ENCODE results near the gene RHOV. TPM values are rescaled to one million over a fixed set of nuclear protein-coding genes. Genes with fewer than 3 reads are reported as not detected.

The RHOV gene
- total RNA-seq, 1 experiment from 2014 or later: 6.0 TPM

DNA sequence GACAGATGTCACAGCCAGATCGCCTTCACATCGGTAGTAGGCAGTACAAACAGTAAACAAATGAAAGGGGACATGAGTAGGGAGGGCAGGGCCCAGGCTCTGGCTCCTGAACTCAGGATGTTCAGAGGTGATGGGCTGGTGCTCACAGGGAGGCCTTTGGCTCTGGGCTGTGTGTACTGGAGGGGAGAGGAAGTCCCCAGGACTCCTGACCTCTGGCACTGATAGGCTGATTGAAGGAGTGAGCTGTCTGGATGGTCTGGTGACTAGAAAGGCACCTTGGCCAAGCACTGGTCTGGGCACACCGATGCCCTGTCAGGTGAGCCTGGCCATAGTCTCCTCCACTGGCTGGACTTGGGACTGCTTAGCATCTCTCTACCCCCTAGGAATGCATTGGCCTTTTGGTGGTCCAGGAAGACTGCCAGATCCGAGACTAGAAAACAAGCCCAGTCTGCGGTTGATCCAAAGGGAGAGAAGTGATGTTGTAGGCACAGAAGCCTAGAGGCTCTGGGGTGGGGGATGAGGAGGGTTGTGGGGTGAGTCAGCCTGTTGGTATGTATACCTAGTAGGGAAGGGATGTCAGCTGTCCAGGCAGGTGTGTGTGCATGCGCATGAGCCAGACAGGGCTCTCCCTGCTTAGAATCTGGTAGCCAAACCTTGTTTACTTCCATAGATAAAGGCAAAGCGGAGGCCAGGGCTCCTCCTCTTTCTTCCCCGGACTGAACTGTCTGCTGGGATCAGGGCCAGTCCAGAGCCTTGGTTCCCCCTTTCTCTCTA is 28.3 kb downstream of the RHOV start:
- ATAC-seq: peak; percentile 74
- H3K9me3 ChIP-seq (ENCODE audit: control insufficient read depth in 1 of 2, insufficient read depth in 1 of 2, low read depth in 1 of 2, low read length in 2 of 2): no peaks in the 10 kb centered on the region
- peak overlapping the region; percentile 77 for H3K9ac ChIP-seq (ENCODE audit: low read length)
- peaks cover 66% of the 10 kb centered on the region for H3K79me2 ChIP-seq (ENCODE audit: insufficient read depth, low read length)
- no peak for DNase-seq (ENCODE audit: low read depth, low spot score)
- ChIA-PET CTCF (interaction anchor here (1.0 to 5.2 kb wide), 3 partner anchors 12 to 58 kb away, joined by 4 to 61 read pairs (median 7); partner anchors contain the start of gene VPS18), RAD21 (ENCODE audit: low non-redundant PET in 1 of 2, low total read pairs in 2 of 2, uncharacterized antibody in 2 of 2, unreplicated experiment in 2 of 2) (interaction anchor here in 1 of 2 experiments (0.7 kb wide), 1 partner anchor 58 kb away, joined by 3 read pairs; no protein-coding TSS in a partner anchor), POLR2A (interaction anchor here (2.4 kb wide), 1 partner anchor 12 kb away, joined by 13 read pairs; no protein-coding TSS in a partner anchor)
- no peaks in the 10 kb centered on the region for H3K27me3 ChIP-seq (ENCODE audit: insufficient read depth, low read length)
- no peak for TF ChIP-seq SP1 (IDR thresholded peaks at IDR 0.05; ENCODE audit: low read depth)
- TF ChIP-seq POLR2AphosphoS5 (IDR thresholded peaks at IDR 0.05; ENCODE audit: low read depth, low read length): 0 out of 2 replicates have a peak, but pooled peaks have one; percentile 23
- no peaks in the 10 kb centered on the region; the same call in 1 of the 2 replicates for H4K20me1 ChIP-seq (ENCODE audit: insufficient read depth)
- peaks cover 5 to 15% of the 10 kb centered on the region in 2 experiments; a peak in 3 of 4 replicates for H3K36me3 ChIP-seq (ENCODE audit: control insufficient read depth in 1 of 2, insufficient read depth in 2 of 2, low read length in 2 of 2)
- peaks cover 34 to 45% of the 10 kb centered on the region in 2 experiments for H3K4me1 ChIP-seq (ENCODE audit: control insufficient read depth in 1 of 2, insufficient read depth in 2 of 2, low read length in 2 of 2)
- peak overlapping the region; percentile 99 for H3K4me2 ChIP-seq (ENCODE audit: low read length)
- no TSS peak for BruUV-seq (replicated peaks)
- intact Hi-C loops (cut with micrococcal nuclease): loop anchor here (2.0 kb wide), 1 partner anchor 59 kb away; no protein-coding TSS in a partner anchor
- peak overlapping the region; percentile 79 to 95 for H3K4me3 ChIP-seq (replicated peaks in 1 of 2; ENCODE audit: low read depth in 1 of 2, low read length in 2 of 2)
- peak overlapping the region; percentile 93 for H3K27ac ChIP-seq (ENCODE audit: low read depth, low read length)
- H2AFZ ChIP-seq (ENCODE audit: low read depth, low read length, poor library complexity, severe bottlenecking): no peak overlapping the region
- H3K9me2 ChIP-seq (ENCODE audit: insufficient read depth): no peaks in the 10 kb centered on the region

GRCh38 chr15:40845036-40845435 is 29.0 kb downstream of the RHOV start:
- Histone ChIP-seq H3K4me3 (replicated peaks in 1 of 2; ENCODE audit: low read depth in 1 of 2, low read length in 2 of 2) (peak overlapping the region; percentile 79 to 95), H2AFZ (ENCODE audit: low read depth, low read length, poor library complexity, severe bottlenecking) (no peak overlapping the region), H3K27me3 (ENCODE audit: insufficient read depth, low read length) (no peaks in the 10 kb centered on the region), H3K36me3 (ENCODE audit: control insufficient read depth in 1 of 2, insufficient read depth in 2 of 2, low read length in 2 of 2) (peaks cover 5 to 10% of the 10 kb centered on the region in 2 experiments; a peak in 3 of 4 replicates), H3K9me3 (ENCODE audit: control insufficient read depth in 1 of 2, insufficient read depth in 1 of 2, low read depth in 1 of 2, low read length in 2 of 2) (no peaks in the 10 kb centered on the region), H3K4me2 (ENCODE audit: low read length) (peak overlapping the region; percentile 99), H4K20me1 (ENCODE audit: insufficient read depth) (no peaks in the 10 kb centered on the region; the same call in 1 of the 2 replicates), H3K9ac (ENCODE audit: low read length) (peak overlapping the region; percentile 77), H3K79me2 (ENCODE audit: insufficient read depth, low read length) (peaks cover 59% of the 10 kb centered on the region), H3K27ac (ENCODE audit: low read depth, low read length) (peak overlapping the region; percentile 93), H3K9me2 (ENCODE audit: insufficient read depth) (no peaks in the 10 kb centered on the region), H3K4me1 (ENCODE audit: control insufficient read depth in 1 of 2, insufficient read depth in 2 of 2, low read length in 2 of 2) (peaks cover 37 to 48% of the 10 kb centered on the region in 2 experiments)
- ChIA-PET CTCF (interaction anchor here (0.6 to 5.2 kb wide), 4 partner anchors 13 to 50 kb away, joined by 3 to 61 read pairs (median 5); partner anchors contain the start of gene VPS18), POLR2A (no interaction called here), RAD21 (ENCODE audit: low non-redundant PET in 1 of 2, low total read pairs in 2 of 2, uncharacterized antibody in 2 of 2, unreplicated experiment in 2 of 2) (no interaction called here)
- no TSS peak for BruUV-seq (replicated peaks)
- DNase-seq (ENCODE audit: low read depth, low spot score) (no peak), ATAC-seq (no peak)
- intact Hi-C loops (cut with micrococcal nuclease): loop anchor here (2.0 kb wide), 1 partner anchor 58 kb away; no protein-coding TSS in a partner anchor
- TF ChIP-seq, protein P1, sequence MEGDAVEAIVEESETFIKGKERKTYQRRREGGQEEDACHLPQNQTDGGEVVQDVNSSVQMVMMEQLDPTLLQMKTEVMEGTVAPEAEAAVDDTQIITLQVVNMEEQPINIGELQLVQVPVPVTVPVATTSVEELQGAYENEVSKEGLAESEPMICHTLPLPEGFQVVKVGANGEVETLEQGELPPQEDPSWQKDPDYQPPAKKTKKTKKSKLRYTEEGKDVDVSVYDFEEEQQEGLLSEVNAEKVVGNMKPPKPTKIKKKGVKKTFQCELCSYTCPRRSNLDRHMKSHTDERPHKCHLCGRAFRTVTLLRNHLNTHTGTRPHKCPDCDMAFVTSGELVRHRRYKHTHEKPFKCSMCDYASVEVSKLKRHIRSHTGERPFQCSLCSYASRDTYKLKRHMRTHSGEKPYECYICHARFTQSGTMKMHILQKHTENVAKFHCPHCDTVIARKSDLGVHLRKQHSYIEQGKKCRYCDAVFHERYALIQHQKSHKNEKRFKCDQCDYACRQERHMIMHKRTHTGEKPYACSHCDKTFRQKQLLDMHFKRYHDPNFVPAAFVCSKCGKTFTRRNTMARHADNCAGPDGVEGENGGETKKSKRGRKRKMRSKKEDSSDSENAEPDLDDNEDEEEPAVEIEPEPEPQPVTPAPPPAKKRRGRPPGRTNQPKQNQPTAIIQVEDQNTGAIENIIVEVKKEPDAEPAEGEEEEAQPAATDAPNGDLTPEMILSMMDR (IDR thresholded peaks at IDR 0.05 in 2 of 3, conservative IDR thresholded peaks at IDR 0.05 in 1 of 3; ENCODE audit: borderline replicate concordance in 1 of 3, insufficient read depth in 1 of 3, low read depth in 2 of 3, low read length in 2 of 3): no peak
- no peak for TF ChIP-seq CEBPB (IDR thresholded peaks at IDR 0.05; ENCODE audit: low read depth)
- TF ChIP-seq, protein P2, sequence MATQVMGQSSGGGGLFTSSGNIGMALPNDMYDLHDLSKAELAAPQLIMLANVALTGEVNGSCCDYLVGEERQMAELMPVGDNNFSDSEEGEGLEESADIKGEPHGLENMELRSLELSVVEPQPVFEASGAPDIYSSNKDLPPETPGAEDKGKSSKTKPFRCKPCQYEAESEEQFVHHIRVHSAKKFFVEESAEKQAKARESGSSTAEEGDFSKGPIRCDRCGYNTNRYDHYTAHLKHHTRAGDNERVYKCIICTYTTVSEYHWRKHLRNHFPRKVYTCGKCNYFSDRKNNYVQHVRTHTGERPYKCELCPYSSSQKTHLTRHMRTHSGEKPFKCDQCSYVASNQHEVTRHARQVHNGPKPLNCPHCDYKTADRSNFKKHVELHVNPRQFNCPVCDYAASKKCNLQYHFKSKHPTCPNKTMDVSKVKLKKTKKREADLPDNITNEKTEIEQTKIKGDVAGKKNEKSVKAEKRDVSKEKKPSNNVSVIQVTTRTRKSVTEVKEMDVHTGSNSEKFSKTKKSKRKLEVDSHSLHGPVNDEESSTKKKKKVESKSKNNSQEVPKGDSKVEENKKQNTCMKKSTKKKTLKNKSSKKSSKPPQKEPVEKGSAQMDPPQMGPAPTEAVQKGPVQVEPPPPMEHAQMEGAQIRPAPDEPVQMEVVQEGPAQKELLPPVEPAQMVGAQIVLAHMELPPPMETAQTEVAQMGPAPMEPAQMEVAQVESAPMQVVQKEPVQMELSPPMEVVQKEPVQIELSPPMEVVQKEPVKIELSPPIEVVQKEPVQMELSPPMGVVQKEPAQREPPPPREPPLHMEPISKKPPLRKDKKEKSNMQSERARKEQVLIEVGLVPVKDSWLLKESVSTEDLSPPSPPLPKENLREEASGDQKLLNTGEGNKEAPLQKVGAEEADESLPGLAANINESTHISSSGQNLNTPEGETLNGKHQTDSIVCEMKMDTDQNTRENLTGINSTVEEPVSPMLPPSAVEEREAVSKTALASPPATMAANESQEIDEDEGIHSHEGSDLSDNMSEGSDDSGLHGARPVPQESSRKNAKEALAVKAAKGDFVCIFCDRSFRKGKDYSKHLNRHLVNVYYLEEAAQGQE (IDR thresholded peaks at IDR 0.05; ENCODE audit: low read depth): no peak
- TF ChIP-seq ATF3 (IDR thresholded peaks at IDR 0.05): no peak
- TF ChIP-seq YY1 (IDR thresholded peaks at IDR 0.05; ENCODE audit: extremely low read depth, insufficient replicate concordance, low read depth, low read length): no peak
- TF ChIP-seq FOSL1 (IDR thresholded peaks at IDR 0.05; ENCODE audit: low read depth): no peak
- no peak for TF ChIP-seq ELF1 (IDR thresholded peaks at IDR 0.05; ENCODE audit: borderline replicate concordance, low read depth)
- no peak for TF ChIP-seq TCF7L2 (IDR thresholded peaks at IDR 0.05; ENCODE audit: borderline replicate concordance, extremely low read depth, insufficient read depth, insufficient read length)
- TF ChIP-seq POLR2AphosphoS5 (IDR thresholded peaks at IDR 0.05; ENCODE audit: low read depth, low read length): no peak
- TF ChIP-seq RAD21 (IDR thresholded peaks at IDR 0.05; ENCODE audit: low read depth): no peak
